Kidney (tissue), 14 donors: ENCODE measurements around the gene SFTA2. TPM values are rescaled to one million over a fixed set of nuclear protein-coding genes. Genes with fewer than 3 reads are reported as not detected.
A peak's percentile ranks its signal among the peaks of the same experiment; 100 is the strongest.
"Not testable (repeated sequence)": the region's sequence is repeated elsewhere in the genome, so short reads cannot be mapped to it uniquely, and the experiment has no call there.

ENCODE experiments used
- DNase-seq, 5 donors: peaks; one replicate each; pipeline ENCODE4 v3.0.0-alpha.2; 2013 to 2020
- FAIRE-seq: peaks from 2 replicates; lab custom pipeline; 2012; peaks lifted over from hg19 to GRCh38; lab: Jason Lieb, UNC
- H3K27ac ChIP-seq, 2 donors: one replicate each; pipeline ENCODE4 v1.7.0; 2013; ENCODE audit warnings: low read depth in 2 of 2, low read length in 2 of 2, inconsistent platforms in 1 of 2
- H3K27me3 ChIP-seq: one replicate; pipeline ENCODE4 v1.7.1; 2013; ENCODE audit warnings: low read length, inconsistent platforms; ENCODE audit not compliant: control insufficient read depth, insufficient read depth
- H3K36me3 ChIP-seq, 3 donors: one replicate each; pipeline versions ENCODE4 v1.7.0 to v1.7.1; 2013; ENCODE audit warnings: low read length in 3 of 3, control low read depth in 1 of 3, inconsistent platforms in 1 of 3; ENCODE audit not compliant: insufficient read depth in 3 of 3, control insufficient read depth in 2 of 3
- H3K4me1 ChIP-seq, 3 donors: one replicate each; pipeline versions ENCODE4 v1.7.0 to v1.7.1; 2013; ENCODE audit warnings: low read length in 3 of 3, inconsistent platforms in 1 of 3, low read depth in 1 of 3; ENCODE audit not compliant: control insufficient read depth in 2 of 3, insufficient read depth in 2 of 3
- H3K4me3 ChIP-seq, 3 donors: one replicate each; pipeline versions ENCODE4 v1.7.0 to v1.8.1; 2013; ENCODE audit warnings: low read length in 3 of 3, control low read depth in 1 of 3, inconsistent platforms in 1 of 3
- H3K9ac ChIP-seq, 3 donors: one replicate each; pipeline versions ENCODE4 v1.7.0 to v1.7.1; 2013; ENCODE audit warnings: low read length in 3 of 3, control low read depth in 1 of 3, inconsistent platforms in 1 of 3
- H3K9me3 ChIP-seq, 3 donors: one replicate each; pipeline versions ENCODE4 v1.7.0 to v1.7.1; 2013; ENCODE audit warnings: low read length in 3 of 3, control low read depth in 1 of 3, inconsistent platforms in 1 of 3; ENCODE audit not compliant: control insufficient read depth in 2 of 3, insufficient read depth in 1 of 3
- CTCF ChIP-seq: IDR thresholded peaks from 3 replicates; pipeline ENCODE4 v1.5.1; 2012; ENCODE audit warnings: mild to moderate bottlenecking, moderate library complexity, borderline replicate concordance; ENCODE audit not compliant: insufficient read depth; ENCODE audit errors: extremely low read depth
- intact Hi-C: fragments of 100-400 bp; cut with DNase I; formaldehyde crosslinking; loops from one replicate; pipeline ENCODE4 v1.11.1; 2022
- polyA plus RNA-seq: library from polyadenylated mRNA; stranded (reverse); fragments of 350-450 nt; fragmentation: Illumina TruSeq; extraction: RNeasy Lipid Tissue Mini Kit (QIAGEN cat#74804); gene quantifications from one replicate; pipeline ENCODE4 v1.2.3, GENCODE V29; 2014; ENCODE audit warnings: low read depth, low replicate concordance; ENCODE audit not compliant: insufficient read depth
- total RNA-seq: library from RNA; stranded (reverse); fragmentation: NEBNext Ultra II Directional; extraction: Animal tissue kit (Norgen Biotek cat#: 25700); gene quantifications from one replicate; pipeline ENCODE4 v1.2.1, GENCODE V29; 2021
- donor health status: control.
- donor health status: control.
- donor health status: control.
- donor health status: control.
- donor health status: control.
- donor health status: DM: yes; HTN: yes; CAD: no.
- donor health status: Normal renal cell carcinoma (clear cell type).

SFTA2 gene
- total and polyA plus RNA-seq, 2 donors from 2014 or later, result 7.4 to 30.5 TPM

DNA sequence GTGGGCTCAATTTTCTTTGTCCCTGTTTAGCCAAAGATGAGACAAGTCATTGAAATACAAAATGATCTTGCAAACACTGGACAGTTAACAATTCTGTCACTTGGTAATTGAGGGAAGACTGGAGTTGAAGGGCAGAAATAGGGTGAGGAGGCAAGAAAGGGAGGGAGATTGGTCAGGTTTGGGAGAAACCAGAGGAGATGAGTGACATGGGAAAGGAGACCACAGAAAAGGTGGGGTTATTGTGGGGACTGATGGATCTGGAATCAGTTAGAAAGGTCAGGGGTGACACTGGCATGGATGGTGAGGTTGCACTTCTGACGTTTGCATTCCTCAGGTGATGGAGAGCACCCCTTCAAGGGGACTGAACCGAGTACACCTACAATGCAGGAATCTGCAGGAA lies 23.3 kb downstream of the SFTA2 start:
- Histone ChIP-seq H3K27me3 (no peaks in the 10 kb centered on the region), H3K4me3 (peak overlapping the region; percentile 94 to 97 (median 96)), H3K4me1 (peaks cover 0 to 16% (median 10%) of the 10 kb centered on the region in 3 donors), H3K27ac (no peak overlapping the region), H3K9me3 (no peaks in the 10 kb centered on the region), H3K36me3 (peaks cover 2 to 30% (median 11%) of the 10 kb centered on the region in 3 donors), H3K9ac (peak overlapping the region; percentile 78 to 95 (median 89))
- DNase-seq, result no peak
- no peak for TF ChIP-seq CTCF
- intact Hi-C loops, result no loop called here
- FAIRE-seq, result no peak

- H3K27ac ChIP-seq, result peak within 1 kb of the TSS; percentile 53 to 61
- H3K9ac ChIP-seq, result peak within 1 kb of the TSS; percentile 78 to 95 (median 89)
- DNase-seq (peak; percentile 96 to 99 (median 97)), FAIRE-seq (peak; percentile 94)
- TF ChIP-seq CTCF, result peak; percentile 2
- peaks cover 2 to 28% (median 11%) of the 10 kb centered on the region in 3 donors for H3K36me3 ChIP-seq
- no peaks in the 10 kb centered on the region for H3K27me3 ChIP-seq
- peak within 1 kb of the TSS; percentile 94 to 97 (median 96) for H3K4me3 ChIP-seq
- no peaks in the 10 kb centered on the region for H3K9me3 ChIP-seq
- peaks cover 0 to 10% (median 8%) of the 10 kb centered on the region in 3 donors for H3K4me1 ChIP-seq
- intact Hi-C loops, result no loop called here
Measured at GRCh38 chr6:30907758-30908591, 24.0 kb downstream of the SFTA2 start, which contains the start of gene GTF2H4. Gene GTF2H4, plus strand, starts transcription at chr6:30908207.

DNA sequence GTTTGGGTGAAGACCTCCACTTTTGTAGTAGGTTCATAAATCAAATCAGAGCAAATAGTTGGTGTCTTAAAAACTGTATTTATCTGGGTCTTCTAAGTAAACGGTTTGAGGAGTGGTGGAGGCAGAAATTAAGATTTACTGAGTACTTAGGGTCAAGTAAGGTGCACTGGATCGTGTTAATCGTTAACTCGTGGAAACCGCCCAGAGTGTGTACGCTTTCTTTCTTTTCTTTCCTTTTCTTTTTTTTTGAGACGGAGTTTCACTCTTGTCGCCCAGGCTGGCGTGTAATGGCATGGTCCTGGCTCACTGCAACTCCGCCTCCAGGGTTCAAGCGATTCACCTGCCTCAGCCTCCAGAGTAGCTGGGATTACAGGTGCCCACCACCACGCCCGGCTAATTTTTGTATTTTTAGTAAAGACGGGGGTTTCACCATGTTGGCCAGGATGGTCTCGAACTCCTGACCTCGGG lies 24.6 kb downstream of the SFTA2 start:
- FAIRE-seq, intact Hi-C loops, H3K9me3 ChIP-seq, H3K27me3 ChIP-seq, H3K9ac ChIP-seq, H3K4me1 ChIP-seq: not testable (repeated sequence)
- Histone ChIP-seq H3K36me3 (peaks cover 2 to 21% (median 11%) of the 10 kb centered on the region in 3 donors), H3K27ac (peak overlapping the region in 1 of 2 donors; percentile 53), H3K4me3 (peak overlapping the region; percentile 54 to 96 (median 63))
- peak in 3 of 5 donors; percentile 42 to 73 (median 66) for DNase-seq

GRCh38 chr6:30903236-30903635 lies 28.7 kb downstream of the SFTA2 start:
- DNase-seq, result peak in 1 of 5 donors; percentile 15

More at GRCh38 chr6:30903236-30903635, 28.7 kb downstream of the SFTA2 start:
- Histone ChIP-seq H3K27me3 (no peaks in the 10 kb centered on the region), H3K9ac (no peak overlapping the region), H3K27ac (no peak overlapping the region), H3K4me3 (no peak overlapping the region), H3K4me1 (no peaks in the 10 kb centered on the region), H3K9me3 (no peaks in the 10 kb centered on the region), H3K36me3 (peaks cover 0 to 9% (median 4%) of the 10 kb centered on the region in 3 donors)
- intact Hi-C loops, result no loop called here
- no peak for FAIRE-seq
- TF ChIP-seq CTCF, result no peak
